ENCODE measurements around the gene STX16. TPM values are rescaled to one million over a fixed set of nuclear protein-coding genes. Genes with fewer than 3 reads are reported as not detected.

The STX16 gene
- total RNA-seq, 1 experiment from 2014 or later = 97.0 TPM

GRCh38 chr20:58622671-58623578, 28.2 kb upstream of the STX16 start:
- Histone ChIP-seq H3K36me3 (ENCODE audit: control insufficient read depth, insufficient read depth, low read length) (no peaks in the 10 kb centered on the region), H3K4me1 (no peaks in the 10 kb centered on the region; the same call in 1 of the 2 replicates), H3K27me3 (replicated peaks; ENCODE audit: control insufficient read depth, insufficient read depth, low read length) (no peaks in the 10 kb centered on the region), H3K9me3 (peaks cover 5% of the 10 kb centered on the region), H3K4me3 (ENCODE audit: low read depth, low read length) (no peak overlapping the region)
- Mint-ChIP-seq H3K4me1 (ENCODE audit: low read depth, unreplicated experiment) (no peaks in the 10 kb centered on the region), H3K4me3 (ENCODE audit: unreplicated experiment) (no peak overlapping the region), H3K9me3 (ENCODE audit: unreplicated experiment) (no peaks in the 10 kb centered on the region), H3K27ac (ENCODE audit: unreplicated experiment) (no peak overlapping the region), H3K36me3 (ENCODE audit: insufficient read depth, unreplicated experiment) (no peaks in the 10 kb centered on the region), H3K27me3 (ENCODE audit: insufficient read depth, unreplicated experiment) (peaks cover 3% of the 10 kb centered on the region)
- no peak for DNase-seq
- intact Hi-C loops (cut with micrococcal nuclease; ENCODE audit: unreplicated experiment) = no loop called here
- CTCF ChIA-PET = no interaction called here
- no peak for TF ChIP-seq CTCF (IDR thresholded peaks at IDR 0.05; ENCODE audit: insufficient read depth in 1 of 2, low read depth in 1 of 2, low read length in 1 of 2, severe bottlenecking in 1 of 2, unreplicated experiment in 1 of 2)
- no TSS peak for BruUV-seq (replicated peaks)
- POLR2A ChIA-PET = no interaction called here

GRCh38 chr20:58623579-58624473, 27.3 kb upstream of the STX16 start:
- Histone ChIP-seq H3K4me1 (no peaks in the 10 kb centered on the region; the same call in 1 of the 2 replicates), H3K27me3 (replicated peaks; ENCODE audit: control insufficient read depth, insufficient read depth, low read length) (no peaks in the 10 kb centered on the region), H3K36me3 (ENCODE audit: control insufficient read depth, insufficient read depth, low read length) (no peaks in the 10 kb centered on the region), H3K4me3 (ENCODE audit: low read depth, low read length) (no peak overlapping the region), H3K9me3 (peaks cover 5% of the 10 kb centered on the region)
- CTCF ChIA-PET = no interaction called here
- Mint-ChIP-seq H3K4me3 (ENCODE audit: unreplicated experiment) (no peak overlapping the region), H3K9me3 (ENCODE audit: unreplicated experiment) (no peaks in the 10 kb centered on the region), H3K27me3 (ENCODE audit: insufficient read depth, unreplicated experiment) (peaks cover 3% of the 10 kb centered on the region), H3K4me1 (ENCODE audit: low read depth, unreplicated experiment) (no peaks in the 10 kb centered on the region), H3K36me3 (ENCODE audit: insufficient read depth, unreplicated experiment) (no peaks in the 10 kb centered on the region), H3K27ac (ENCODE audit: unreplicated experiment) (no peak overlapping the region)
- peak; percentile 30 to 74 for DNase-seq
- TF ChIP-seq CTCF (IDR thresholded peaks at IDR 0.05; ENCODE audit: insufficient read depth in 1 of 2, low read depth in 1 of 2, low read length in 1 of 2, severe bottlenecking in 1 of 2, unreplicated experiment in 1 of 2) = no peak
- intact Hi-C loops (cut with micrococcal nuclease; ENCODE audit: unreplicated experiment) = no loop called here
- no TSS peak for BruUV-seq (replicated peaks)
- POLR2A ChIA-PET = no interaction called here

GRCh38 chr20:58624687-58625086, 26.4 kb upstream of the STX16 start:
- POLR2A ChIA-PET = no interaction called here
- CTCF ChIA-PET = interaction anchor here (0.6 kb wide), 1 partner anchor 202 kb away, joined by 5 read pairs; no protein-coding TSS in a partner anchor
- H3K4me3 Mint-ChIP-seq (ENCODE audit: unreplicated experiment) = no peak overlapping the region

More at GRCh38 chr20:58624687-58625086, 26.4 kb upstream of the STX16 start:
- intact Hi-C loops (cut with micrococcal nuclease; ENCODE audit: unreplicated experiment) = no loop called here
- no peaks in the 10 kb centered on the region for H3K36me3 ChIP-seq (ENCODE audit: control insufficient read depth, insufficient read depth, low read length)
- no peaks in the 10 kb centered on the region for H3K27me3 ChIP-seq (replicated peaks; ENCODE audit: control insufficient read depth, insufficient read depth, low read length)
- H3K4me1 Mint-ChIP-seq (ENCODE audit: low read depth, unreplicated experiment) = no peaks in the 10 kb centered on the region
- DNase-seq = no peak
- TF ChIP-seq CTCF (IDR thresholded peaks at IDR 0.05; ENCODE audit: insufficient read depth in 1 of 2, low read depth in 1 of 2, low read length in 1 of 2, severe bottlenecking in 1 of 2, unreplicated experiment in 1 of 2) = no peak
- no peaks in the 10 kb centered on the region for H3K36me3 Mint-ChIP-seq (ENCODE audit: insufficient read depth, unreplicated experiment)
- H3K4me3 ChIP-seq (ENCODE audit: low read depth, low read length) = no peak overlapping the region
- BruUV-seq (replicated peaks) = no TSS peak
- no peaks in the 10 kb centered on the region; the same call in 1 of the 2 replicates for H3K4me1 ChIP-seq
- H3K9me3 Mint-ChIP-seq (ENCODE audit: unreplicated experiment) = no peaks in the 10 kb centered on the region
- no peak overlapping the region for H3K27ac Mint-ChIP-seq (ENCODE audit: unreplicated experiment)
- peaks cover 3% of the 10 kb centered on the region for H3K27me3 Mint-ChIP-seq (ENCODE audit: insufficient read depth, unreplicated experiment)
- peaks cover 5% of the 10 kb centered on the region for H3K9me3 ChIP-seq
